Upper lobe of left lung (tissue), 6 donors: Measurements from ENCODE around the gene MCTP2. TPM values are rescaled to one million over a fixed set of nuclear protein-coding genes. Genes with fewer than 3 reads are reported as not detected.

Experiments used
- ATAC-seq, 2 donors: fragments of 200-7000 bp; cut with Tn5 transposase; one replicate each; pipeline ENCODE4 v1.9.1; 2022; ENCODE audit warnings: mild to moderate bottlenecking in 2 of 2, moderate library complexity in 2 of 2; ENCODE audit not compliant: low FRiP score in 2 of 2
- DNase-seq, 2 donors: peaks; one replicate each; pipeline ENCODE4 v3.0.0-alpha.2; 2019 to 2020
- H3K27ac ChIP-seq, 4 donors: fragments of 200-600 bp; sonication (generic); one replicate each; pipeline ENCODE4 v1.5.1; 2016 to 2019
- H3K27me3 ChIP-seq, 4 donors: fragments of 200-600 bp; sonication (generic); one replicate each; pipeline ENCODE4 v1.5.1; 2017 to 2019
- H3K36me3 ChIP-seq, 4 donors: fragments of 200-600 bp; sonication (generic); one replicate each; pipeline ENCODE4 v1.5.1; 2016 to 2019
- H3K4me1 ChIP-seq, 4 donors: fragments of 200-600 bp; sonication (generic); one replicate each; pipeline ENCODE4 v1.5.1; 2018 to 2019
- H3K4me3 ChIP-seq, 4 donors: fragments of 200-600 bp; sonication (generic); one replicate each; pipeline ENCODE4 v1.5.1; 2017 to 2019; ENCODE audit warnings: mild to moderate bottlenecking in 2 of 4, moderate library complexity in 1 of 4
- H3K9me3 ChIP-seq, 4 donors: fragments of 200-600 bp; sonication (generic); one replicate each; pipeline ENCODE4 v1.5.1; 2018 to 2019
- CTCF ChIP-seq, 6 experiments: fragments of 450-650 bp in 4 of 6; fragments of 200-600 bp in 2 of 6; sonication (generic) in 2 of 6; IDR thresholded peaks; one replicate each; pipeline ENCODE4 v1.5.1; 2016 to 2019; ENCODE audit warnings: antibody characterized with exemption in 6 of 6
- EP300 ChIP-seq, 4 donors: sonication (generic); formaldehyde crosslinking; IDR thresholded peaks; one replicate each; pipeline ENCODE4 v1.5.1; 2017; ENCODE audit warnings: antibody characterized with exemption in 4 of 4, control low read depth in 2 of 4
- POLR2A ChIP-seq, 4 donors: fragments of 450-650 bp; IDR thresholded peaks; one replicate each; pipeline ENCODE4 v1.5.1; 2016 to 2017; ENCODE audit warnings: antibody characterized with exemption in 4 of 4, mild to moderate bottlenecking in 2 of 4
- POLR2AphosphoS5 ChIP-seq, 2 donors: sonication (generic); formaldehyde crosslinking; IDR thresholded peaks; one replicate each; pipeline ENCODE4 v1.5.1; 2017; ENCODE audit warnings: antibody characterized with exemption in 2 of 2
- WGBS, 2 donors: methylation state at CpG; one replicate each; pipeline ENCODE4 v1.1.5; 2017 to 2018; 5-methylcytosine and 5-hydroxymethylcytosine counted together
- total RNA-seq, 6 donors: library from RNA; depleted of rRNA in 4 of 6; stranded (reverse); fragments of >200 nt in 4 of 6; gene quantifications; one replicate each; pipeline versions ENCODE4 v1.1.0 to v1.2.1, GENCODE V29; 2016 to 2021
- donor health status: DM: no; HTN: no; CAD: no; lungs with moderate emphysema.
- donor health status: DM: no; HTN: yes; CAD: no; lungs with severe emphysema.

The MCTP2 gene
- total RNA-seq, 6 donors from 2014 or later, result 33.4 to 64.8 (median 48.5) TPM

GRCh38 chr15:94272251-94272898 is 41.0 kb downstream of the MCTP2 start:
- H3K27ac ChIP-seq, result no peak overlapping the region
- TF ChIP-seq POLR2AphosphoS5 (IDR thresholded peaks at IDR 0.05) (no peak), EP300 (IDR thresholded peaks at IDR 0.05) (no peak), CTCF (IDR thresholded peaks at IDR 0.05) (no peak), POLR2A (IDR thresholded peaks at IDR 0.05) (no peak)
- H3K9me3 ChIP-seq, result no peaks in the 10 kb centered on the region
- ATAC-seq (no peak), DNase-seq (no peak)
- WGBS, 2 donors, result 56 to 61% methylated on average over 7 of the region's 7 CpGs
- no peak overlapping the region for H3K4me3 ChIP-seq
- H3K27me3 ChIP-seq, result no peaks in the 10 kb centered on the region
- H3K36me3 ChIP-seq, result no peaks in the 10 kb centered on the region
- H3K4me1 ChIP-seq, result peaks cover 0 to 10% (median 2%) of the 10 kb centered on the region in 4 donors

GRCh38 chr15:94273826-94274225 is 42.5 kb downstream of the MCTP2 start:
- TF ChIP-seq CTCF (IDR thresholded peaks at IDR 0.05) (no peak), POLR2AphosphoS5 (IDR thresholded peaks at IDR 0.05) (no peak), EP300 (IDR thresholded peaks at IDR 0.05) (no peak), POLR2A (IDR thresholded peaks at IDR 0.05) (no peak)
- Histone ChIP-seq H3K4me1 (peaks cover 0 to 10% (median 2%) of the 10 kb centered on the region in 4 donors), H3K27me3 (no peaks in the 10 kb centered on the region), H3K36me3 (no peaks in the 10 kb centered on the region), H3K4me3 (no peak overlapping the region), H3K27ac (no peak overlapping the region), H3K9me3 (no peaks in the 10 kb centered on the region)
- no peak for ATAC-seq
- WGBS, 2 donors, result 77 to 79% methylated on average over 1 of the region's 1 CpG
- DNase-seq, result no peak

GRCh38 chr15:94274745-94275144 is 43.4 kb downstream of the MCTP2 start:
- no peaks in the 10 kb centered on the region for H3K9me3 ChIP-seq
- no peak for TF ChIP-seq POLR2A (IDR thresholded peaks at IDR 0.05)
- 81 to 94% methylated on average over 1 of the region's 1 CpG for WGBS, 2 donors

GRCh38 chr15:94277485-94277884 is 46.1 kb downstream of the MCTP2 start:
- TF ChIP-seq CTCF (IDR thresholded peaks at IDR 0.05), result no peak
- no peak for TF ChIP-seq EP300 (IDR thresholded peaks at IDR 0.05)
- no peak for TF ChIP-seq POLR2A (IDR thresholded peaks at IDR 0.05)
- TF ChIP-seq POLR2AphosphoS5 (IDR thresholded peaks at IDR 0.05), result no peak
- no peak overlapping the region for H3K4me3 ChIP-seq
- no peak for ATAC-seq
- no peaks in the 10 kb centered on the region for H3K9me3 ChIP-seq
- no peak overlapping the region for H3K27ac ChIP-seq
- DNase-seq, result no peak
- no peaks in the 10 kb centered on the region for H3K36me3 ChIP-seq
- no peaks in the 10 kb centered on the region for H3K27me3 ChIP-seq
- H3K4me1 ChIP-seq, result peaks cover 0 to 7% (median 2%) of the 10 kb centered on the region in 4 donors
- WGBS, 2 donors, result 69 to 80% methylated on average over 1 of the region's 1 CpG

More at GRCh38 chr15:94274745-94275144, 43.4 kb downstream of the MCTP2 start:
- ATAC-seq, result no peak
- Histone ChIP-seq H3K36me3 (no peaks in the 10 kb centered on the region), H3K27ac (no peak overlapping the region), H3K4me1 (peaks cover 0 to 10% (median 2%) of the 10 kb centered on the region in 4 donors), H3K4me3 (no peak overlapping the region), H3K27me3 (no peaks in the 10 kb centered on the region)
- DNase-seq, result no peak

DNA sequence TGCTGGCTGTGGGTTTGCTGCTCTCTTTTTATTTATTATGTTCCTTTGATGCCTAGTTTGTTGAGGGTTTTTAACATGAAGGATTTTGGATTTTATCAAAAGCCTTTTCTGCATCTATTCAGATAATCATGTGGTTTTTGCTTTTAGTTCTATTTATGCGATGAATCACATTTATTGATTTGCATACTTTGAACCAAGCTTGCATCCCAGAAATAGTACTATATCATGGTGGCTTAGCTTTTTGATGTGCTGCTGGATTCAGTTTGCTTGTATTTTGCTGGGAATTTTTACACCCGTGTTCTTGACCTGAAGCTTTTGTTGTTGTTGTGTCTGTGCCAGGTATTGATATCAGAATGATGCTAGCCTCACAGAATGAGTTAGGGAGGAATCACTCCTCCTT is 48.4 kb downstream of the MCTP2 start:
- H3K27ac ChIP-seq, result no peak overlapping the region
- TF ChIP-seq POLR2AphosphoS5 (IDR thresholded peaks at IDR 0.05) (no peak), POLR2A (IDR thresholded peaks at IDR 0.05) (no peak), EP300 (IDR thresholded peaks at IDR 0.05) (no peak), CTCF (IDR thresholded peaks at IDR 0.05) (no peak)
- no peak for ATAC-seq

More for the DNA sequence above, 48.4 kb downstream of the MCTP2 start:
- WGBS, 2 donors, result 88 to 91% methylated on average over 2 of the region's 2 CpGs
- Histone ChIP-seq H3K9me3 (no peaks in the 10 kb centered on the region), H3K4me1 (no peaks in the 10 kb centered on the region), H3K36me3 (no peaks in the 10 kb centered on the region), H3K27me3 (no peaks in the 10 kb centered on the region), H3K4me3 (no peak overlapping the region)
- DNase-seq, result no peak
